Measurements from ENCODE around the gene SH3PXD2A. TPM values are rescaled to one million over a fixed set of nuclear protein-coding genes. Genes with fewer than 3 reads are reported as not detected.
A peak's percentile ranks its signal among the peaks of the same experiment; 100 is the strongest.

Gene SH3PXD2A
- total and polyA plus RNA-seq, 2 experiments from 2014 or later = 1.8 to 5.0 TPM

- Histone ChIP-seq H3K4me3 (no peak overlapping the region), H2AFZ (no peak overlapping the region), H3F3A (replicated peaks; ENCODE audit: low read depth) (no peaks in the 10 kb centered on the region), H3K9me2 (ENCODE audit: insufficient read depth) (no peaks in the 10 kb centered on the region), H3K4me2 (no peak overlapping the region), H3K36me3 (ENCODE audit: insufficient read depth) (no peaks in the 10 kb centered on the region), H3K27ac (ENCODE audit: low read depth) (no peak overlapping the region), H3K27me3 (ENCODE audit: insufficient read depth) (no peaks in the 10 kb centered on the region), H3K4me1 (ENCODE audit: insufficient read depth) (no peaks in the 10 kb centered on the region; the same call in 1 of the 2 replicates), H3K79me2 (replicated peaks; ENCODE audit: insufficient read depth) (no peaks in the 10 kb centered on the region), H4K20me1 (replicated peaks; ENCODE audit: insufficient read depth) (no peaks in the 10 kb centered on the region)
- Mint-ChIP-seq H3K9me3 (no peaks in the 10 kb centered on the region), H3K27me3 (ENCODE audit: insufficient read depth, low read depth, poor library complexity) (peaks cover 10% of the 10 kb centered on the region), H3K4me1 (peaks cover 9% of the 10 kb centered on the region), H3K36me3 (ENCODE audit: low read depth) (no peaks in the 10 kb centered on the region), H3K4me3 (no peak overlapping the region), H3K27ac (no peak overlapping the region)
- DNase-seq (ENCODE audit: low spot score) = peak; percentile 91
- peak; percentile 80 for ATAC-seq
- TF ChIP-seq, protein P1, sequence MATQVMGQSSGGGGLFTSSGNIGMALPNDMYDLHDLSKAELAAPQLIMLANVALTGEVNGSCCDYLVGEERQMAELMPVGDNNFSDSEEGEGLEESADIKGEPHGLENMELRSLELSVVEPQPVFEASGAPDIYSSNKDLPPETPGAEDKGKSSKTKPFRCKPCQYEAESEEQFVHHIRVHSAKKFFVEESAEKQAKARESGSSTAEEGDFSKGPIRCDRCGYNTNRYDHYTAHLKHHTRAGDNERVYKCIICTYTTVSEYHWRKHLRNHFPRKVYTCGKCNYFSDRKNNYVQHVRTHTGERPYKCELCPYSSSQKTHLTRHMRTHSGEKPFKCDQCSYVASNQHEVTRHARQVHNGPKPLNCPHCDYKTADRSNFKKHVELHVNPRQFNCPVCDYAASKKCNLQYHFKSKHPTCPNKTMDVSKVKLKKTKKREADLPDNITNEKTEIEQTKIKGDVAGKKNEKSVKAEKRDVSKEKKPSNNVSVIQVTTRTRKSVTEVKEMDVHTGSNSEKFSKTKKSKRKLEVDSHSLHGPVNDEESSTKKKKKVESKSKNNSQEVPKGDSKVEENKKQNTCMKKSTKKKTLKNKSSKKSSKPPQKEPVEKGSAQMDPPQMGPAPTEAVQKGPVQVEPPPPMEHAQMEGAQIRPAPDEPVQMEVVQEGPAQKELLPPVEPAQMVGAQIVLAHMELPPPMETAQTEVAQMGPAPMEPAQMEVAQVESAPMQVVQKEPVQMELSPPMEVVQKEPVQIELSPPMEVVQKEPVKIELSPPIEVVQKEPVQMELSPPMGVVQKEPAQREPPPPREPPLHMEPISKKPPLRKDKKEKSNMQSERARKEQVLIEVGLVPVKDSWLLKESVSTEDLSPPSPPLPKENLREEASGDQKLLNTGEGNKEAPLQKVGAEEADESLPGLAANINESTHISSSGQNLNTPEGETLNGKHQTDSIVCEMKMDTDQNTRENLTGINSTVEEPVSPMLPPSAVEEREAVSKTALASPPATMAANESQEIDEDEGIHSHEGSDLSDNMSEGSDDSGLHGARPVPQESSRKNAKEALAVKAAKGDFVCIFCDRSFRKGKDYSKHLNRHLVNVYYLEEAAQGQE (IDR thresholded peaks at IDR 0.05; ENCODE audit: unreplicated experiment) = no peak
- TF ChIP-seq CTCF (conservative IDR thresholded peaks at IDR 0.05; ENCODE audit: low read depth in 2 of 2) = peak; percentile 89 to 96
- no peak for TF ChIP-seq ETS1 (IDR thresholded peaks at IDR 0.05)
Measured at GRCh38 chr10:103712898-103713498, 142.4 kb downstream of the SH3PXD2A start.

GRCh38 chr10:103712146-103712545 is 143.2 kb downstream of the SH3PXD2A start:
- H3K9me3 Mint-ChIP-seq = no peaks in the 10 kb centered on the region
- DNase-seq (ENCODE audit: low spot score) = no peak
- TF ChIP-seq ZNF462 (CRISPR knock-in tag; IDR thresholded peaks at IDR 0.05) (no peak), CREB1 (CRISPR knock-in tag; IDR thresholded peaks at IDR 0.05; ENCODE audit: low read depth) (no peak), ETS1 (IDR thresholded peaks at IDR 0.05) (no peak), STAT1 (IDR thresholded peaks at IDR 0.05; ENCODE audit: unreplicated experiment) (no peak)

More at GRCh38 chr10:103712146-103712545, 143.2 kb downstream of the SH3PXD2A start:
- H3K9me2 ChIP-seq (ENCODE audit: insufficient read depth) = no peaks in the 10 kb centered on the region
- no peak overlapping the region for H3K27ac Mint-ChIP-seq
- no peaks in the 10 kb centered on the region for H3K36me3 Mint-ChIP-seq (ENCODE audit: low read depth)
- no peak overlapping the region for H3K4me2 ChIP-seq
- no peak overlapping the region for H3K4me3 ChIP-seq
- ATAC-seq = no peak
- H2AFZ ChIP-seq = no peak overlapping the region
- H3K27me3 Mint-ChIP-seq (ENCODE audit: insufficient read depth, low read depth, poor library complexity) = peaks cover 15% of the 10 kb centered on the region
- H3K36me3 ChIP-seq (ENCODE audit: insufficient read depth) = no peaks in the 10 kb centered on the region
- H3K4me1 Mint-ChIP-seq = peaks cover 3% of the 10 kb centered on the region
- H3K4me3 Mint-ChIP-seq = no peak overlapping the region
- no peaks in the 10 kb centered on the region; the same call in 1 of the 2 replicates for H3K4me1 ChIP-seq (ENCODE audit: insufficient read depth)
- no peak overlapping the region for H3K27ac ChIP-seq (ENCODE audit: low read depth)
- no peaks in the 10 kb centered on the region for H3F3A ChIP-seq (replicated peaks; ENCODE audit: low read depth)
- H3K79me2 ChIP-seq (replicated peaks; ENCODE audit: insufficient read depth) = no peaks in the 10 kb centered on the region
- no peaks in the 10 kb centered on the region for H3K27me3 ChIP-seq (ENCODE audit: insufficient read depth)
- no peaks in the 10 kb centered on the region for H4K20me1 ChIP-seq (replicated peaks; ENCODE audit: insufficient read depth)
